Effector CD8-positive, alpha-beta T cell (primary cell): ENCODE measurements around the gene ANXA6.

Experiments
- DNase-seq: peaks from one replicate; lab custom pipeline; 2025; lab: John Stamatoyannopoulos, UW

ANXA6 gene

GRCh38 chr5:151063142-151063989, 94.2 kb downstream of the ANXA6 start:
- DNase-seq = no peak

GRCh38 chr5:151062405-151063141, 95.0 kb downstream of the ANXA6 start:
- DNase-seq = no peak

- DNase-seq = no peak
These were observed 96.8 kb downstream of the ANXA6 start for GRCh38 chr5:151060742-151061141.

GRCh38 chr5:151058891-151059489, 98.6 kb downstream of the ANXA6 start:
- no peak for DNase-seq

GRCh38 chr5:151058301-151058700, 99.3 kb downstream of the ANXA6 start:
- no peak for DNase-seq

- no peak for DNase-seq
These were observed 100.9 kb downstream of the ANXA6 start for GRCh38 chr5:151056379-151057325.

GRCh38 chr5:151055336-151055735, 102.2 kb downstream of the ANXA6 start:
- no peak for DNase-seq

GRCh38 chr5:151054709-151055108, 102.9 kb downstream of the ANXA6 start:
- no peak for DNase-seq

- no peak for DNase-seq
These were observed 103.7 kb downstream of the ANXA6 start for GRCh38 chr5:151053796-151054462.

- no peak for DNase-seq
These were observed 104.7 kb downstream of the ANXA6 start for GRCh38 chr5:151052836-151053235.

GRCh38 chr5:151051931-151052608, 105.5 kb downstream of the ANXA6 start:
- no peak for DNase-seq

GRCh38 chr5:151051066-151051930, 106.3 kb downstream of the ANXA6 start:
- peak; percentile 42 for DNase-seq
